Large intestine (tissue), 3 donors: ENCODE results near the gene APOA4. TPM values are rescaled to one million over a fixed set of nuclear protein-coding genes. Genes with fewer than 3 reads are reported as not detected.

Source experiments
- DNase-seq, 2 donors: peaks; one replicate each; pipeline versions ENCODE4 v3.0.0 to v3.0.0-alpha.2; 2013
- H3K27ac ChIP-seq: one replicate; pipeline ENCODE4 v1.5.1; 2013; ENCODE audit warnings: low read length
- H3K27me3 ChIP-seq: 2 replicates; pipeline ENCODE4 v1.6.1; 2013; ENCODE audit warnings: low read length; ENCODE audit not compliant: control insufficient read depth, insufficient read depth
- H3K36me3 ChIP-seq: 2 replicates; pipeline ENCODE4 v1.6.1; 2013; ENCODE audit warnings: low read length; ENCODE audit not compliant: control insufficient read depth, insufficient read depth
- H3K4me1 ChIP-seq: one replicate; pipeline ENCODE4 v1.6.1; 2013; ENCODE audit warnings: low read length; ENCODE audit not compliant: control insufficient read depth, insufficient read depth
- H3K4me3 ChIP-seq: one replicate; pipeline ENCODE4 v1.5.1; 2013; ENCODE audit warnings: low read length
- H3K9me3 ChIP-seq: one replicate; pipeline ENCODE4 v1.6.1; 2013; ENCODE audit warnings: mild to moderate bottlenecking, low read depth, low read length, moderate library complexity; ENCODE audit not compliant: control insufficient read depth
- WGBS: methylation state at CpG from one replicate; pipeline ENCODE4 v1.1.5; 2013; ENCODE audit warnings: low lambda C conversion rate; ENCODE audit not compliant: insufficient coverage; 5-methylcytosine and 5-hydroxymethylcytosine counted together
- polyA plus RNA-seq: library from polyadenylated mRNA; unstranded; fragments of 120-200 nt; gene quantifications from one replicate; pipeline ENCODE4 v1.2.1, GENCODE V29; 2013

APOA4 gene
- polyA plus RNA-seq, 1 donor = 4,166 TPM

- Histone ChIP-seq H3K27ac (no peak overlapping the region), H3K4me1 (peaks cover 31% of the 10 kb centered on the region), H3K27me3 (no peaks in the 10 kb centered on the region), H3K9me3 (no peaks in the 10 kb centered on the region), H3K36me3 (no peaks in the 10 kb centered on the region), H3K4me3 (no peak overlapping the region)
- DNase-seq = no peak
- no CpG with 5 or more reads among the region's 8 CpGs for whole genome bisulfite sequencing
Measured at GRCh38 chr11:116792144-116792868, 30.8 kb downstream of the APOA4 start.

GRCh38 chr11:116791813-116792143, 31.3 kb downstream of the APOA4 start, which contains the start of gene APOA5:
Gene APOA5 (minus strand): TSS chr11:116791879. CDS start chr11:116791860, 19 bp downstream.
- WGBS = no CpG with 5 or more reads among the region's 7 CpGs
- Histone ChIP-seq H3K4me1 (peaks cover 32% of the 10 kb centered on the region), H3K36me3 (no peaks in the 10 kb centered on the region), H3K9me3 (no peaks in the 10 kb centered on the region), H3K27ac (no peak within 1 kb of the TSS), H3K27me3 (no peaks in the 10 kb centered on the region), H3K4me3 (no peak within 1 kb of the TSS)
- DNase-seq = no peak

GRCh38 chr11:116791002-116791812, 31.9 kb downstream of the APOA4 start:
- WGBS = 0% methylated on average over 1 of the region's 31 CpGs
- Histone ChIP-seq H3K9me3 (no peaks in the 10 kb centered on the region), H3K27ac (no peak overlapping the region), H3K36me3 (peaks cover 2% of the 10 kb centered on the region), H3K4me1 (peaks cover 34% of the 10 kb centered on the region), H3K4me3 (no peak overlapping the region), H3K27me3 (no peaks in the 10 kb centered on the region)
- DNase-seq = peak; percentile 55 to 65

- WGBS = no CpG with 5 or more reads among the region's 53 CpGs
- H3K9me3 ChIP-seq = no peaks in the 10 kb centered on the region
- H3K27ac ChIP-seq = no peak overlapping the region
- H3K4me1 ChIP-seq = peaks cover 34% of the 10 kb centered on the region
- H3K36me3 ChIP-seq = peaks cover 10% of the 10 kb centered on the region
- no peak overlapping the region for H3K4me3 ChIP-seq
- no peaks in the 10 kb centered on the region for H3K27me3 ChIP-seq
- DNase-seq = no peak
Measured at GRCh38 chr11:116790167-116791001, 32.7 kb downstream of the APOA4 start.

GRCh38 chr11:116788975-116789374, 34.1 kb downstream of the APOA4 start:
- Histone ChIP-seq H3K4me1 (peaks cover 34% of the 10 kb centered on the region), H3K27me3 (no peaks in the 10 kb centered on the region), H3K9me3 (no peaks in the 10 kb centered on the region), H3K4me3 (peak overlapping the region; percentile 88), H3K27ac (no peak overlapping the region), H3K36me3 (peaks cover 24% of the 10 kb centered on the region)
- no peak for DNase-seq
- no CpG with 5 or more reads among the region's 4 CpGs for WGBS

GRCh38 chr11:116788534-116788933, 34.6 kb downstream of the APOA4 start:
- peak overlapping the region; percentile 88 for H3K4me3 ChIP-seq
- DNase-seq = peak in 1 of 2 donors; percentile 44
- WGBS = no CpG with 5 or more reads among the region's 4 CpGs

GRCh38 chr11:116787786-116788486, 35.2 kb downstream of the APOA4 start, which contains the start of gene ZPR1:
Gene ZPR1 (minus strand): TSS chr11:116788023. CDS start chr11:116787990, 33 bp downstream.
- Histone ChIP-seq H3K27ac (peak within 1 kb of the TSS; percentile 94), H3K27me3 (no peaks in the 10 kb centered on the region), H3K36me3 (peaks cover 34% of the 10 kb centered on the region), H3K9me3 (no peaks in the 10 kb centered on the region), H3K4me3 (peak within 1 kb of the TSS; percentile 88), H3K4me1 (peaks cover 34% of the 10 kb centered on the region)
- peak; percentile 79 to 91 for DNase-seq
- 10% methylated on average over 2 of the region's 56 CpGs for WGBS

More at GRCh38 chr11:116788534-116788933, 34.6 kb downstream of the APOA4 start:
- H3K27ac ChIP-seq = peak overlapping the region; percentile 94
- peaks cover 34% of the 10 kb centered on the region for H3K4me1 ChIP-seq
- H3K9me3 ChIP-seq = no peaks in the 10 kb centered on the region
- no peaks in the 10 kb centered on the region for H3K27me3 ChIP-seq
- H3K36me3 ChIP-seq = peaks cover 28% of the 10 kb centered on the region

GRCh38 chr11:116787436-116787785, 35.7 kb downstream of the APOA4 start:
- H3K36me3 ChIP-seq = peaks cover 40% of the 10 kb centered on the region
- WGBS = no CpG with 5 or more reads among the region's 15 CpGs
- H3K27me3 ChIP-seq = no peaks in the 10 kb centered on the region
- H3K9me3 ChIP-seq = no peaks in the 10 kb centered on the region
- no peak for DNase-seq
- peaks cover 30% of the 10 kb centered on the region for H3K4me1 ChIP-seq
- H3K4me3 ChIP-seq = peak overlapping the region; percentile 88
- H3K27ac ChIP-seq = peak overlapping the region; percentile 10

GRCh38 chr11:116786966-116787365, 36.1 kb downstream of the APOA4 start:
- Histone ChIP-seq H3K27ac (no peak overlapping the region), H3K36me3 (peaks cover 41% of the 10 kb centered on the region), H3K27me3 (no peaks in the 10 kb centered on the region), H3K9me3 (no peaks in the 10 kb centered on the region), H3K4me3 (peak overlapping the region; percentile 88), H3K4me1 (peaks cover 26% of the 10 kb centered on the region)
- no peak for DNase-seq
- WGBS = no CpG with 5 or more reads among the region's 5 CpGs
